ENCODE results near the gene ERRFI1. TPM values are rescaled to one million over a fixed set of nuclear protein-coding genes. Genes with fewer than 3 reads are reported as not detected.
"Not testable (repeated sequence)": the region's sequence is repeated elsewhere in the genome, so short reads cannot be mapped to it uniquely, and the experiment has no call there.

The ERRFI1 gene
- total RNA-seq, 1 experiment from 2014 or later, result 37.2 TPM

- intact Hi-C loops (cut with micrococcal nuclease; ENCODE audit: unreplicated experiment), result loop anchor here (1.0 kb wide), 5 partner anchors 8 to 80 kb away; no protein-coding TSS in a partner anchor
- Histone ChIP-seq H3K4me1 (peaks cover 27% of the 10 kb centered on the region), H3K4me3 (ENCODE audit: low read depth, low read length) (peak overlapping the region; percentile 2; the same call in 1 of the 2 replicates), H3K36me3 (ENCODE audit: control insufficient read depth, insufficient read depth, low read length) (no peaks in the 10 kb centered on the region), H3K27me3 (replicated peaks; ENCODE audit: control insufficient read depth, insufficient read depth, low read length) (no peaks in the 10 kb centered on the region), H3K9me3 (no peaks in the 10 kb centered on the region)
- Mint-ChIP-seq H3K27me3 (ENCODE audit: insufficient read depth, unreplicated experiment) (no peaks in the 10 kb centered on the region), H3K27ac (ENCODE audit: unreplicated experiment) (peak overlapping the region; percentile 95), H3K36me3 (ENCODE audit: insufficient read depth, unreplicated experiment) (peaks cover 6% of the 10 kb centered on the region), H3K9me3 (ENCODE audit: unreplicated experiment) (peaks cover 16% of the 10 kb centered on the region), H3K4me3 (ENCODE audit: unreplicated experiment) (peak overlapping the region; percentile 57), H3K4me1 (ENCODE audit: low read depth, unreplicated experiment) (peaks cover 8% of the 10 kb centered on the region)
- DNase-seq, result no peak
- TF ChIP-seq, protein P1, sequence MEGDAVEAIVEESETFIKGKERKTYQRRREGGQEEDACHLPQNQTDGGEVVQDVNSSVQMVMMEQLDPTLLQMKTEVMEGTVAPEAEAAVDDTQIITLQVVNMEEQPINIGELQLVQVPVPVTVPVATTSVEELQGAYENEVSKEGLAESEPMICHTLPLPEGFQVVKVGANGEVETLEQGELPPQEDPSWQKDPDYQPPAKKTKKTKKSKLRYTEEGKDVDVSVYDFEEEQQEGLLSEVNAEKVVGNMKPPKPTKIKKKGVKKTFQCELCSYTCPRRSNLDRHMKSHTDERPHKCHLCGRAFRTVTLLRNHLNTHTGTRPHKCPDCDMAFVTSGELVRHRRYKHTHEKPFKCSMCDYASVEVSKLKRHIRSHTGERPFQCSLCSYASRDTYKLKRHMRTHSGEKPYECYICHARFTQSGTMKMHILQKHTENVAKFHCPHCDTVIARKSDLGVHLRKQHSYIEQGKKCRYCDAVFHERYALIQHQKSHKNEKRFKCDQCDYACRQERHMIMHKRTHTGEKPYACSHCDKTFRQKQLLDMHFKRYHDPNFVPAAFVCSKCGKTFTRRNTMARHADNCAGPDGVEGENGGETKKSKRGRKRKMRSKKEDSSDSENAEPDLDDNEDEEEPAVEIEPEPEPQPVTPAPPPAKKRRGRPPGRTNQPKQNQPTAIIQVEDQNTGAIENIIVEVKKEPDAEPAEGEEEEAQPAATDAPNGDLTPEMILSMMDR (IDR thresholded peaks at IDR 0.05; ENCODE audit: insufficient read depth in 1 of 2, low read depth in 1 of 2, low read length in 1 of 2, severe bottlenecking in 1 of 2, unreplicated experiment in 1 of 2), result peak in 1 of 2 experiments; percentile 11
- POLR2A ChIA-PET, result no interaction called here
- CTCF ChIA-PET, result interaction anchor here (1.0 kb wide), 1 partner anchor 47 kb away, joined by 5 read pairs; no protein-coding TSS in a partner anchor
- TSS peak; percentile 97 for BruUV-seq (replicated peaks)
Measured at GRCh38 chr1:8061673-8062386, 35.7 kb upstream of the ERRFI1 start.

DNA sequence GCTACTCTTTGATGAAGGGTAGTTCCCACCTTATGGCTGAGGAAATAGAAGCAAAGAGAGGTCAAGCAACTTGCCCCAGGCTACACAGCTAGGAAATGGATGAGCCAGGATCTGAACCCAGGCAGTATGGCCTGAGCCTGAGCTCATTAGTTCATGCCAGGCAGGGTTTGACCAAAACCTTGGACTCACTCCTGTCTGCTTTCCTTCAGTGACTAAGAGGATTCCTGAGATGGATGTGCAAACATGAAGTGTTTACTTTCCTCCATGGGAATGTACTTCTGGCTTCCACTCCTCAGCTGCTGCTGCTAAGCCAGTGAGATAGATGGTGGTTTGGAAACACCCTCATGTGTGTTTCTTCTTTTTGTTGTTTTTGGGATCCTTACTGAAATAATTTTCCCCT lies 35.1 kb upstream of the ERRFI1 start:
- Histone ChIP-seq H3K27me3 (replicated peaks; ENCODE audit: control insufficient read depth, insufficient read depth, low read length) (no peaks in the 10 kb centered on the region), H3K36me3 (ENCODE audit: control insufficient read depth, insufficient read depth, low read length) (no peaks in the 10 kb centered on the region), H3K9me3 (no peaks in the 10 kb centered on the region), H3K4me3 (ENCODE audit: low read depth, low read length) (no peak overlapping the region), H3K4me1 (peaks cover 27% of the 10 kb centered on the region)
- Mint-ChIP-seq H3K4me3 (ENCODE audit: unreplicated experiment) (peak overlapping the region; percentile 57), H3K36me3 (ENCODE audit: insufficient read depth, unreplicated experiment) (peaks cover 6% of the 10 kb centered on the region), H3K27me3 (ENCODE audit: insufficient read depth, unreplicated experiment) (no peaks in the 10 kb centered on the region), H3K9me3 (ENCODE audit: unreplicated experiment) (peaks cover 12% of the 10 kb centered on the region), H3K27ac (ENCODE audit: unreplicated experiment) (peak overlapping the region; percentile 95), H3K4me1 (ENCODE audit: low read depth, unreplicated experiment) (peaks cover 8% of the 10 kb centered on the region)
- intact Hi-C loops (cut with micrococcal nuclease; ENCODE audit: unreplicated experiment), result loop anchor here (1.0 kb wide), 5 partner anchors 9 to 79 kb away; no protein-coding TSS in a partner anchor
- POLR2A ChIA-PET, result interaction anchor here (0.6 to 0.8 kb wide), 3 partner anchors 17 to 46 kb away, joined by 4 to 6 read pairs (median 4); no protein-coding TSS in a partner anchor
- TF ChIP-seq, protein P1 (IDR thresholded peaks at IDR 0.05; ENCODE audit: insufficient read depth in 1 of 2, low read depth in 1 of 2, low read length in 1 of 2, severe bottlenecking in 1 of 2, unreplicated experiment in 1 of 2), result no peak
- peak; percentile 80 to 84 for DNase-seq
- no TSS peak for BruUV-seq (replicated peaks)
- CTCF ChIA-PET, result interaction anchor here (1.0 kb wide), 1 partner anchor 46 kb away, joined by 5 read pairs; no protein-coding TSS in a partner anchor

GRCh38 chr1:8059161-8059622 lies 33.1 kb upstream of the ERRFI1 start:
- intact Hi-C loops (cut with micrococcal nuclease; ENCODE audit: unreplicated experiment), result no loop called here
- H3K9me3 Mint-ChIP-seq (ENCODE audit: unreplicated experiment), result no peaks in the 10 kb centered on the region
- H3K9me3 ChIP-seq, result no peaks in the 10 kb centered on the region
- H3K4me3 Mint-ChIP-seq (ENCODE audit: unreplicated experiment), result no peak overlapping the region
- peaks cover 8% of the 10 kb centered on the region for H3K4me1 Mint-ChIP-seq (ENCODE audit: low read depth, unreplicated experiment)
- TF ChIP-seq, protein P1 (IDR thresholded peaks at IDR 0.05; ENCODE audit: insufficient read depth in 1 of 2, low read depth in 1 of 2, low read length in 1 of 2, severe bottlenecking in 1 of 2, unreplicated experiment in 1 of 2), result no peak
- ChIA-PET POLR2A (interaction anchor here (0.6 to 0.7 kb wide), 2 partner anchors 14 to 43 kb away, joined by 3 read pairs; no protein-coding TSS in a partner anchor), CTCF (interaction anchor here (0.6 kb wide), 1 partner anchor 23 kb away, joined by 9 read pairs; no protein-coding TSS in a partner anchor)
- peaks cover 26% of the 10 kb centered on the region for H3K4me1 ChIP-seq
- no peak overlapping the region for H3K4me3 ChIP-seq (ENCODE audit: low read depth, low read length)
- no peaks in the 10 kb centered on the region for H3K27me3 Mint-ChIP-seq (ENCODE audit: insufficient read depth, unreplicated experiment)
- DNase-seq, result no peak
- H3K36me3 Mint-ChIP-seq (ENCODE audit: insufficient read depth, unreplicated experiment), result no peaks in the 10 kb centered on the region
- no peaks in the 10 kb centered on the region for H3K27me3 ChIP-seq (replicated peaks; ENCODE audit: control insufficient read depth, insufficient read depth, low read length)
- H3K27ac Mint-ChIP-seq (ENCODE audit: unreplicated experiment), result no peak overlapping the region
- no peaks in the 10 kb centered on the region for H3K36me3 ChIP-seq (ENCODE audit: control insufficient read depth, insufficient read depth, low read length)
- no TSS peak for BruUV-seq (replicated peaks)

GRCh38 chr1:8057779-8058178 lies 31.7 kb upstream of the ERRFI1 start:
- BruUV-seq (replicated peaks); H3K4me1 Mint-ChIP-seq (ENCODE audit: low read depth, unreplicated experiment); H3K4me3 Mint-ChIP-seq (ENCODE audit: unreplicated experiment); H3K4me3 ChIP-seq (ENCODE audit: low read depth, low read length); intact Hi-C loops (cut with micrococcal nuclease; ENCODE audit: unreplicated experiment); H3K36me3 Mint-ChIP-seq (ENCODE audit: insufficient read depth, unreplicated experiment); DNase-seq; H3K9me3 Mint-ChIP-seq (ENCODE audit: unreplicated experiment); CTCF ChIA-PET; H3K36me3 ChIP-seq (ENCODE audit: control insufficient read depth, insufficient read depth, low read length); H3K27me3 ChIP-seq (replicated peaks; ENCODE audit: control insufficient read depth, insufficient read depth, low read length); POLR2A ChIA-PET; H3K9me3 ChIP-seq; H3K27me3 Mint-ChIP-seq (ENCODE audit: insufficient read depth, unreplicated experiment): not testable (repeated sequence)
- peaks cover 26% of the 10 kb centered on the region for H3K4me1 ChIP-seq
- H3K27ac Mint-ChIP-seq (ENCODE audit: unreplicated experiment), result peak overlapping the region; percentile 76
